ENCODE data around the gene INPP4B. TPM values are rescaled to one million over a fixed set of nuclear protein-coding genes. Genes with fewer than 3 reads are reported as not detected.

INPP4B gene
- total and polyA plus RNA-seq, 2 donors, result 2.3 to 7.8 TPM

GRCh38 chr4:142376204-142376603 lies 469.9 kb downstream of the INPP4B start:
- DNase-seq (ENCODE audit: low read depth in 6 of 9, low spot score in 9 of 9), result no peak
- Histone ChIP-seq H3K4me1 (ENCODE audit: control insufficient read depth in 2 of 2, insufficient read depth in 2 of 2, low read length in 2 of 2) (no peaks in the 10 kb centered on the region), H3K36me3 (ENCODE audit: control insufficient read depth in 2 of 2, insufficient read depth in 2 of 2, low read length in 1 of 2) (no peaks in the 10 kb centered on the region), H3K9me3 (ENCODE audit: control insufficient read depth in 2 of 2, insufficient read depth in 1 of 2, low read length in 1 of 2) (no peaks in the 10 kb centered on the region), H3K27me3 (ENCODE audit: control insufficient read depth in 2 of 2, insufficient read depth in 1 of 2, low read length in 1 of 2) (no peaks in the 10 kb centered on the region), H3K27ac (ENCODE audit: low read depth in 1 of 2, low read length in 1 of 2) (no peak overlapping the region), H3K4me3 (ENCODE audit: low read length in 2 of 2) (no peak overlapping the region)
- WGBS, result 97% methylated on average over 1 of the region's 1 CpG

- Histone ChIP-seq H3K27me3 (ENCODE audit: control insufficient read depth in 2 of 2, insufficient read depth in 1 of 2, low read length in 1 of 2) (no peaks in the 10 kb centered on the region), H3K27ac (ENCODE audit: low read depth in 1 of 2, low read length in 1 of 2) (no peak overlapping the region), H3K36me3 (ENCODE audit: control insufficient read depth in 2 of 2, insufficient read depth in 2 of 2, low read length in 1 of 2) (no peaks in the 10 kb centered on the region), H3K4me1 (ENCODE audit: control insufficient read depth in 2 of 2, insufficient read depth in 2 of 2, low read length in 2 of 2) (no peaks in the 10 kb centered on the region), H3K9me3 (ENCODE audit: control insufficient read depth in 2 of 2, insufficient read depth in 1 of 2, low read length in 1 of 2) (no peaks in the 10 kb centered on the region), H3K4me3 (ENCODE audit: low read length in 2 of 2) (no peak overlapping the region)
- 82% methylated on average over 2 of the region's 2 CpGs for WGBS
- DNase-seq (ENCODE audit: low read depth in 6 of 9, low spot score in 9 of 9), result no peak
Measured at GRCh38 chr4:142373610-142374009, 472.5 kb downstream of the INPP4B start.

GRCh38 chr4:142372530-142373260 lies 473.4 kb downstream of the INPP4B start:
- no peak overlapping the region for H3K27ac ChIP-seq (ENCODE audit: low read depth in 1 of 2, low read length in 1 of 2)
- H3K4me3 ChIP-seq (ENCODE audit: low read length in 2 of 2), result no peak overlapping the region
- 96% methylated on average over 2 of the region's 2 CpGs for WGBS
- no peak for DNase-seq (ENCODE audit: low read depth in 6 of 9, low spot score in 9 of 9)
- H3K4me1 ChIP-seq (ENCODE audit: control insufficient read depth in 2 of 2, insufficient read depth in 2 of 2, low read length in 2 of 2), result no peaks in the 10 kb centered on the region
- H3K27me3 ChIP-seq (ENCODE audit: control insufficient read depth in 2 of 2, insufficient read depth in 1 of 2, low read length in 1 of 2), result no peaks in the 10 kb centered on the region
- H3K36me3 ChIP-seq (ENCODE audit: control insufficient read depth in 2 of 2, insufficient read depth in 2 of 2, low read length in 1 of 2), result no peaks in the 10 kb centered on the region
- H3K9me3 ChIP-seq (ENCODE audit: control insufficient read depth in 2 of 2, insufficient read depth in 1 of 2, low read length in 1 of 2), result no peaks in the 10 kb centered on the region

- Histone ChIP-seq H3K27ac (ENCODE audit: low read depth in 1 of 2, low read length in 1 of 2) (no peak overlapping the region), H3K4me1 (ENCODE audit: control insufficient read depth in 2 of 2, insufficient read depth in 2 of 2, low read length in 2 of 2) (no peaks in the 10 kb centered on the region), H3K27me3 (ENCODE audit: control insufficient read depth in 2 of 2, insufficient read depth in 1 of 2, low read length in 1 of 2) (no peaks in the 10 kb centered on the region), H3K36me3 (ENCODE audit: control insufficient read depth in 2 of 2, insufficient read depth in 2 of 2, low read length in 1 of 2) (no peaks in the 10 kb centered on the region), H3K9me3 (ENCODE audit: control insufficient read depth in 2 of 2, insufficient read depth in 1 of 2, low read length in 1 of 2) (no peaks in the 10 kb centered on the region), H3K4me3 (ENCODE audit: low read length in 2 of 2) (no peak overlapping the region)
- no peak for DNase-seq (ENCODE audit: low read depth in 6 of 9, low spot score in 9 of 9)
- WGBS, result 97% methylated on average over 3 of the region's 3 CpGs
Measured at GRCh38 chr4:142369141-142369540, 477.0 kb downstream of the INPP4B start.

- WGBS, result 56% methylated on average over 6 of the region's 6 CpGs
- H3K27ac ChIP-seq (ENCODE audit: low read depth in 1 of 2, low read length in 1 of 2), result no peak overlapping the region
Measured at GRCh38 chr4:142367418-142368180, 478.5 kb downstream of the INPP4B start.

GRCh38 chr4:142366769-142367181 lies 479.3 kb downstream of the INPP4B start:
- H3K36me3 ChIP-seq (ENCODE audit: control insufficient read depth in 2 of 2, insufficient read depth in 2 of 2, low read length in 1 of 2), result no peaks in the 10 kb centered on the region
- H3K27ac ChIP-seq (ENCODE audit: low read depth in 1 of 2, low read length in 1 of 2), result no peak overlapping the region
- H3K27me3 ChIP-seq (ENCODE audit: control insufficient read depth in 2 of 2, insufficient read depth in 1 of 2, low read length in 1 of 2), result no peaks in the 10 kb centered on the region
- H3K9me3 ChIP-seq (ENCODE audit: control insufficient read depth in 2 of 2, insufficient read depth in 1 of 2, low read length in 1 of 2), result no peaks in the 10 kb centered on the region
- no peak for DNase-seq (ENCODE audit: low read depth in 6 of 9, low spot score in 9 of 9)
- no peak overlapping the region for H3K4me3 ChIP-seq (ENCODE audit: low read length in 2 of 2)
- no peaks in the 10 kb centered on the region for H3K4me1 ChIP-seq (ENCODE audit: control insufficient read depth in 2 of 2, insufficient read depth in 2 of 2, low read length in 2 of 2)

More at GRCh38 chr4:142367418-142368180, 478.5 kb downstream of the INPP4B start:
- no peaks in the 10 kb centered on the region for H3K27me3 ChIP-seq (ENCODE audit: control insufficient read depth in 2 of 2, insufficient read depth in 1 of 2, low read length in 1 of 2)
- DNase-seq (ENCODE audit: low read depth in 6 of 9, low spot score in 9 of 9), result no peak
- H3K4me1 ChIP-seq (ENCODE audit: control insufficient read depth in 2 of 2, insufficient read depth in 2 of 2, low read length in 2 of 2), result no peaks in the 10 kb centered on the region
- H3K36me3 ChIP-seq (ENCODE audit: control insufficient read depth in 2 of 2, insufficient read depth in 2 of 2, low read length in 1 of 2), result no peaks in the 10 kb centered on the region
- H3K9me3 ChIP-seq (ENCODE audit: control insufficient read depth in 2 of 2, insufficient read depth in 1 of 2, low read length in 1 of 2), result no peaks in the 10 kb centered on the region
- H3K4me3 ChIP-seq (ENCODE audit: low read length in 2 of 2), result no peak overlapping the region

GRCh38 chr4:142365391-142365790 lies 480.7 kb downstream of the INPP4B start:
- 97% methylated on average over 1 of the region's 1 CpG for WGBS
- DNase-seq (ENCODE audit: low read depth in 6 of 9, low spot score in 9 of 9), result no peak
- no peaks in the 10 kb centered on the region for H3K4me1 ChIP-seq (ENCODE audit: control insufficient read depth in 2 of 2, insufficient read depth in 2 of 2, low read length in 2 of 2)
- no peaks in the 10 kb centered on the region for H3K36me3 ChIP-seq (ENCODE audit: control insufficient read depth in 2 of 2, insufficient read depth in 2 of 2, low read length in 1 of 2)
- no peaks in the 10 kb centered on the region for H3K27me3 ChIP-seq (ENCODE audit: control insufficient read depth in 2 of 2, insufficient read depth in 1 of 2, low read length in 1 of 2)
- H3K9me3 ChIP-seq (ENCODE audit: control insufficient read depth in 2 of 2, insufficient read depth in 1 of 2, low read length in 1 of 2), result no peaks in the 10 kb centered on the region
- no peak overlapping the region for H3K27ac ChIP-seq (ENCODE audit: low read depth in 1 of 2, low read length in 1 of 2)
- no peak overlapping the region for H3K4me3 ChIP-seq (ENCODE audit: low read length in 2 of 2)

GRCh38 chr4:142363686-142364085 lies 482.4 kb downstream of the INPP4B start:
- H3K9me3 ChIP-seq (ENCODE audit: control insufficient read depth in 2 of 2, insufficient read depth in 1 of 2, low read length in 1 of 2), result no peaks in the 10 kb centered on the region
- no peak overlapping the region for H3K4me3 ChIP-seq (ENCODE audit: low read length in 2 of 2)
- DNase-seq (ENCODE audit: low read depth in 6 of 9, low spot score in 9 of 9), result no peak
- H3K36me3 ChIP-seq (ENCODE audit: control insufficient read depth in 2 of 2, insufficient read depth in 2 of 2, low read length in 1 of 2), result no peaks in the 10 kb centered on the region
- H3K27ac ChIP-seq (ENCODE audit: low read depth in 1 of 2, low read length in 1 of 2), result no peak overlapping the region
- no peaks in the 10 kb centered on the region for H3K4me1 ChIP-seq (ENCODE audit: control insufficient read depth in 2 of 2, insufficient read depth in 2 of 2, low read length in 2 of 2)
- WGBS, result 95% methylated on average over 1 of the region's 1 CpG
- no peaks in the 10 kb centered on the region for H3K27me3 ChIP-seq (ENCODE audit: control insufficient read depth in 2 of 2, insufficient read depth in 1 of 2, low read length in 1 of 2)

- Histone ChIP-seq H3K9me3 (ENCODE audit: control insufficient read depth in 2 of 2, insufficient read depth in 1 of 2, low read length in 1 of 2) (no peaks in the 10 kb centered on the region), H3K36me3 (ENCODE audit: control insufficient read depth in 2 of 2, insufficient read depth in 2 of 2, low read length in 1 of 2) (no peaks in the 10 kb centered on the region), H3K4me3 (ENCODE audit: low read length in 2 of 2) (no peak overlapping the region), H3K27me3 (ENCODE audit: control insufficient read depth in 2 of 2, insufficient read depth in 1 of 2, low read length in 1 of 2) (no peaks in the 10 kb centered on the region), H3K4me1 (ENCODE audit: control insufficient read depth in 2 of 2, insufficient read depth in 2 of 2, low read length in 2 of 2) (no peaks in the 10 kb centered on the region), H3K27ac (ENCODE audit: low read depth in 1 of 2, low read length in 1 of 2) (no peak overlapping the region)
- 100% methylated on average over 2 of the region's 2 CpGs for WGBS
- DNase-seq (ENCODE audit: low read depth in 6 of 9, low spot score in 9 of 9), result no peak
Measured at GRCh38 chr4:142361981-142362380, 484.1 kb downstream of the INPP4B start.
